GM23338 (cell line): ENCODE data around the gene PHGDH.

ENCODE experiments used
- CREB1 ChIP-seq: fragments of 250-450 bp; sonication (Bioruptor Pico); IDR thresholded peaks from 2 replicates; pipeline ENCODE4 v1.5.0; 2020; ENCODE audit warnings: low read depth, mild to moderate bottlenecking, moderate library complexity
- ETS1 ChIP-seq: IDR thresholded peaks from 2 replicates; pipeline ENCODE4 v1.6.1; 2016; ENCODE audit warnings: antibody characterized with exemption
- EZH2 ChIP-seq: fragments of 200-600 bp; sonication (generic); IDR thresholded peaks from one replicate; pipeline ENCODE4 v1.8.0; 2017; ENCODE audit warnings: antibody characterized with exemption, mild to moderate bottlenecking, low read depth; ENCODE audit not compliant: unreplicated experiment
- EZH2phosphoT487 ChIP-seq: fragments of 200-600 bp; sonication (generic); IDR thresholded peaks from one replicate; pipeline ENCODE4 v1.8.1; 2018; ENCODE audit warnings: antibody characterized with exemption; ENCODE audit not compliant: unreplicated experiment
- JUNB ChIP-seq: IDR thresholded peaks from one replicate; pipeline ENCODE4 v1.6.1; 2016; ENCODE audit warnings: antibody characterized with exemption; ENCODE audit not compliant: unreplicated experiment
- NANOG ChIP-seq: IDR thresholded peaks from 2 replicates; pipeline ENCODE4 v1.6.1; 2016; ENCODE audit warnings: antibody characterized with exemption, borderline replicate concordance
- POLR2AphosphoS5 ChIP-seq: IDR thresholded peaks from 2 replicates; pipeline ENCODE4 v1.6.1; 2016; ENCODE audit warnings: antibody characterized with exemption, low read depth
- REST ChIP-seq: IDR thresholded peaks from one replicate; pipeline ENCODE4 v1.6.1; 2018; ENCODE audit warnings: antibody characterized with exemption; ENCODE audit not compliant: unreplicated experiment
- STAT1 ChIP-seq: IDR thresholded peaks from one replicate; pipeline ENCODE4 v1.6.1; 2016; ENCODE audit warnings: antibody characterized with exemption; ENCODE audit not compliant: unreplicated experiment
- ZNF114 ChIP-seq: fragments of 250-450 bp; sonication (Bioruptor Pico); IDR thresholded peaks from 2 replicates; pipeline ENCODE4 v1.5.0; 2020; ENCODE audit warnings: mild to moderate bottlenecking, moderate library complexity
- ZNF331 ChIP-seq: fragments of 250-450 bp; sonication (Bioruptor Pico); IDR thresholded peaks from 2 replicates; pipeline ENCODE4 v1.5.0; 2020; ENCODE audit warnings: low read depth, mild to moderate bottlenecking, moderate library complexity
- ZNF462 ChIP-seq: fragments of 250-450 bp; sonication (Bioruptor Pico); IDR thresholded peaks from 2 replicates; pipeline ENCODE4 v1.5.0; 2020; ENCODE audit warnings: mild to moderate bottlenecking, moderate library complexity
- TF ChIP-seq, protein P1 (sequence below), 2 experiments: fragments of 200-600 bp in 1 of 2; sonication (generic) in 1 of 2; conservative IDR thresholded peaks; 2 replicates each; pipeline versions ENCODE4 v1.5.1 to v1.6.1; 2016 to 2017; ENCODE audit warnings: antibody characterized with exemption in 2 of 2, low read depth in 2 of 2, mild to moderate bottlenecking in 2 of 2, moderate library complexity in 1 of 2

GRCh38 chr1:119762409-119762808 is 50.7 kb downstream of the PHGDH start:
- TF ChIP-seq, protein P1, sequence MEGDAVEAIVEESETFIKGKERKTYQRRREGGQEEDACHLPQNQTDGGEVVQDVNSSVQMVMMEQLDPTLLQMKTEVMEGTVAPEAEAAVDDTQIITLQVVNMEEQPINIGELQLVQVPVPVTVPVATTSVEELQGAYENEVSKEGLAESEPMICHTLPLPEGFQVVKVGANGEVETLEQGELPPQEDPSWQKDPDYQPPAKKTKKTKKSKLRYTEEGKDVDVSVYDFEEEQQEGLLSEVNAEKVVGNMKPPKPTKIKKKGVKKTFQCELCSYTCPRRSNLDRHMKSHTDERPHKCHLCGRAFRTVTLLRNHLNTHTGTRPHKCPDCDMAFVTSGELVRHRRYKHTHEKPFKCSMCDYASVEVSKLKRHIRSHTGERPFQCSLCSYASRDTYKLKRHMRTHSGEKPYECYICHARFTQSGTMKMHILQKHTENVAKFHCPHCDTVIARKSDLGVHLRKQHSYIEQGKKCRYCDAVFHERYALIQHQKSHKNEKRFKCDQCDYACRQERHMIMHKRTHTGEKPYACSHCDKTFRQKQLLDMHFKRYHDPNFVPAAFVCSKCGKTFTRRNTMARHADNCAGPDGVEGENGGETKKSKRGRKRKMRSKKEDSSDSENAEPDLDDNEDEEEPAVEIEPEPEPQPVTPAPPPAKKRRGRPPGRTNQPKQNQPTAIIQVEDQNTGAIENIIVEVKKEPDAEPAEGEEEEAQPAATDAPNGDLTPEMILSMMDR (conservative IDR thresholded peaks at IDR 0.05; ENCODE audit: low read depth in 2 of 2) = no peak
- TF ChIP-seq EZH2phosphoT487 (no peak), CREB1 (CRISPR knock-in tag) (no peak), REST (no peak), EZH2 (no peak), POLR2AphosphoS5 (no peak), ZNF331 (CRISPR knock-in tag) (no peak), STAT1 (no peak), JUNB (no peak), NANOG (no peak), ZNF114 (no peak), ETS1 (no peak), ZNF462 (CRISPR knock-in tag) (no peak)
